NCI-H524 treated with DMSO at 0.1 percent for 48 hours (cell line): ENCODE measurements around the gene TAS1R3.
"Not testable (repeated sequence)": the region's sequence is repeated elsewhere in the genome, so short reads cannot be mapped to it uniquely, and the experiment has no call there.

Experiments used
- DNase-seq: peaks from one replicate; lab custom pipeline; 2025; lab: John Stamatoyannopoulos, UW

The TAS1R3 gene

GRCh38 chr1:1354271-1355247 is 23.5 kb downstream of the TAS1R3 start:
- no peak for DNase-seq

- no peak for DNase-seq
Measured at GRCh38 chr1:1355416-1355815, 24.3 kb downstream of the TAS1R3 start.

GRCh38 chr1:1356166-1356795 is 25.2 kb downstream of the TAS1R3 start:
- no peak for DNase-seq

GRCh38 chr1:1356796-1357401 is 25.8 kb downstream of the TAS1R3 start:
- DNase-seq: no peak

GRCh38 chr1:1357871-1358432 is 26.9 kb downstream of the TAS1R3 start:
- no peak for DNase-seq

- DNase-seq: no peak
Measured at GRCh38 chr1:1358433-1359271, 27.6 kb downstream of the TAS1R3 start, which contains the start of gene MXRA8. MXRA8 (minus strand) TSS chr1:1358555; CDS start chr1:1358504, 51 bp downstream.

GRCh38 chr1:1359308-1359663 is 28.2 kb downstream of the TAS1R3 start:
- no peak for DNase-seq

GRCh38 chr1:1359664-1360468 is 28.8 kb downstream of the TAS1R3 start:
- DNase-seq: no peak

- no peak for DNase-seq
Measured at GRCh38 chr1:1360506-1361169, 29.6 kb downstream of the TAS1R3 start.

- DNase-seq: no peak
Measured at GRCh38 chr1:1361233-1361981, 30.3 kb downstream of the TAS1R3 start.

- DNase-seq: no peak
Measured at GRCh38 chr1:1361982-1362423, 30.9 kb downstream of the TAS1R3 start.

- DNase-seq: no peak
Measured at GRCh38 chr1:1364266-1364665, 33.2 kb downstream of the TAS1R3 start.

GRCh38 chr1:1365875-1366698 is 35.0 kb downstream of the TAS1R3 start:
- DNase-seq: no peak

- no peak for DNase-seq
Measured at GRCh38 chr1:1366699-1367066, 35.6 kb downstream of the TAS1R3 start.

- no peak for DNase-seq
Measured at GRCh38 chr1:1367315-1367714, 36.2 kb downstream of the TAS1R3 start.

- DNase-seq: not testable (repeated sequence)
Measured at GRCh38 chr1:1370094-1370493, 39.0 kb downstream of the TAS1R3 start.

- no peak for DNase-seq
Measured at GRCh38 chr1:1370771-1371300, 39.8 kb downstream of the TAS1R3 start.

GRCh38 chr1:1371364-1371745 is 40.3 kb downstream of the TAS1R3 start:
- no peak for DNase-seq
